ENCODE measurements around the gene WAPL.

The WAPL gene

DNA sequence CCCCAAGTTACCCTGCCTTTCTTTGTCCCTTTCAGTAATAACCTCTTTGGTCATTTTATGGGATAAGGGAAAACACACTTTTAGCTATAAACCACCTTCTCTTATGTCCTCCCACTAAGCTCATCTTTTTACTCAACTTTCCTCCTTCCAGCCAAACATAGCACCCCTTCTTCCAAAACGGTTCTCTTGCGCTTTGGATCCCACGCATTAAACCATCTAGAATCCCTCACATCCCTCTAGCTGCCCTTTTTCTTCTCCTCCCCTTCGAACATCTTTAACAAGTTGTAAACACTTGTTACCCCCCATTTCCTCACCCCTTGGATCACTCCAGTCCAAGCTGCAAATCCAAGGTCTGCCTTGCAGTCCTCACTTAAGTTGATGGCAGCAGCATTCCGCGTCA, 13.4 kb downstream of the WAPL start:
- DNase-seq (ENCODE audit: insufficient read length, low spot score) (no peak), FAIRE-seq (no peak)
- TF ChIP-seq POLR2A (IDR thresholded peaks at IDR 0.05; ENCODE audit: low read depth, low read length) = no peak

GRCh38 chr10:86506499-86506898, 15.1 kb downstream of the WAPL start:
- DNase-seq (ENCODE audit: insufficient read length, low spot score) (no peak), FAIRE-seq (no peak)
- TF ChIP-seq POLR2A (IDR thresholded peaks at IDR 0.05; ENCODE audit: low read depth, low read length) = no peak

GRCh38 chr10:86506062-86506461, 15.5 kb downstream of the WAPL start:
- no peak for FAIRE-seq
- DNase-seq (ENCODE audit: insufficient read length, low spot score) = no peak
- TF ChIP-seq POLR2A (IDR thresholded peaks at IDR 0.05; ENCODE audit: low read depth, low read length) = no peak

DNA sequence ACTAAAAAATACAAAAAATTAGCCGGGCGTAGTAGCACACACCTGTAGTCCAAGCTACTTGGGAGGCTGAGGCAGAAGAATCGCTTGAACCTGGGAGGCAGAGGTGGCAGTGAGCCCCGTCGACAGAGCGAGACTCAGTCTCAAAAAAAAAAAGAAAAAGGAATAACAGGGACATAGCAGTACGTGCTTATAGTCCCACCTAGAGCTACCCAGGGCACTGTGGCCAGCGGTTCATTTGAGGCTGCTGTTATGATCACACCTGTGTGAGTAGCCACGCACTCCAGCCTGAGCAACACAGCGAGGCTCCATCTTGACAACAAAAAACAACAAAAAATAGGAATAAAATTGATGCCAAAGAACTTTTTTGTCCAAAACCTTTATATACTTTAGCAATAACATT, 17.1 kb downstream of the WAPL start:
- TF ChIP-seq POLR2A (IDR thresholded peaks at IDR 0.05; ENCODE audit: low read depth, low read length) = no peak
- DNase-seq (ENCODE audit: insufficient read length, low spot score) (no peak), FAIRE-seq (no peak)

DNA sequence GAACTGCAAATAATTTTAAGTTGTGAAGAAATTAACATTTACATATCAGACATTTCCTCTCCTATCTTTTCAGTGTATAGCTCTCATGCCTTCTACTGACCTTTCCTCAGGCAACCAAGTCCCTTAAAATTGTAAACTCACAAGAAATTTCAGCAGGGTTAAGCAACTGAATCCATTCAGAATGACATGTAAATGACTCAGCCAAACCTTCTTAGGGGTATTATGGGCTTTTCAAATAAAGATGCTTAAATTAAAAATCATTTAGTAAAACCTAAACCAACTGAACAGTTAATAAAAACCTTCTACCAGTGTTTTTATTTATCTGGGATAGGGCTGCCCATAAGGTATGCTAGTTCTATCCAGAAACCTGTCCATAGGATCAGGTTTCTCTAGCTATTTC, 20.7 kb downstream of the WAPL start:
- FAIRE-seq (no peak), DNase-seq (ENCODE audit: insufficient read length, low spot score) (no peak)
- no peak for TF ChIP-seq POLR2A (IDR thresholded peaks at IDR 0.05; ENCODE audit: low read depth, low read length)

GRCh38 chr10:86498598-86498997, 23.0 kb downstream of the WAPL start:
- FAIRE-seq = no peak
- DNase-seq (ENCODE audit: insufficient read length, low spot score) = no peak
- no peak for TF ChIP-seq POLR2A (IDR thresholded peaks at IDR 0.05; ENCODE audit: low read depth, low read length)

- DNase-seq (ENCODE audit: insufficient read length, low spot score) (no peak), FAIRE-seq (peak; percentile 91)
- TF ChIP-seq POLR2A (IDR thresholded peaks at IDR 0.05; ENCODE audit: low read depth, low read length) = no peak
These were observed 24.0 kb downstream of the WAPL start for GRCh38 chr10:86497621-86498020.

DNA sequence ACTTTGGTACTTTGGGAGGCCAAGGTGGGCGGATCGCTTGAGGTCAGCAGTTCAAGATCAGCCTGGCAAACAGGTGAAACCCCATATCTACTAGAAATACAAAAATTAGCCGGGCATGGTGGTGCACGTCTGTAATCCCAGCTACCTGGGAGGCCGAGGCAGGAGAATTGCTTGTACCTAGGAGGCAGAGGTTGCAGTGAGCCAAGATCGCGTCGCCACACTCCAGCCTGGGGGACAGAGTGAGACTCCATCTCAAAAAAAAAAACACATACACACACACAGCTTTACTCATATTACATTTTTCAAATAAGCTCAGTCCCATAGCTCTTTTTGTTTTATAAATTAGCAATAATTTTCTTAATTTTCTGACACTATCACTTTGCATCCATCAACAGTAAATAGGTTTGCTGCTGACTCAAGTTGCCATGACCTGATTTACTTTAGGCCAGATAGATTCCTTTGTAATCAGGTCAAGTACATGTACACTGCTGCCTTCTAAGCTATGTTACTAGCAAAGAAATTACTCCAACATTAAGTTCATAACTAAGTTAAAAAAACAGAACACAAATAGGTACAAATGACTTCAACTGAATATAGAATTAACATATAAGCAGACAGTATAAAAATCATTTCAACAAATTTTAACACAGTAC, 31.5 kb downstream of the WAPL start:
- FAIRE-seq (peak; percentile 64), DNase-seq (ENCODE audit: insufficient read length, low spot score) (no peak)
- TF ChIP-seq POLR2A (IDR thresholded peaks at IDR 0.05; ENCODE audit: low read depth, low read length) = no peak

- DNase-seq (ENCODE audit: insufficient read length, low spot score) (no peak), FAIRE-seq (peak; percentile 76)
- no peak for TF ChIP-seq POLR2A (IDR thresholded peaks at IDR 0.05; ENCODE audit: low read depth, low read length)
These were observed 32.4 kb downstream of the WAPL start for GRCh38 chr10:86489071-86489810.

DNA sequence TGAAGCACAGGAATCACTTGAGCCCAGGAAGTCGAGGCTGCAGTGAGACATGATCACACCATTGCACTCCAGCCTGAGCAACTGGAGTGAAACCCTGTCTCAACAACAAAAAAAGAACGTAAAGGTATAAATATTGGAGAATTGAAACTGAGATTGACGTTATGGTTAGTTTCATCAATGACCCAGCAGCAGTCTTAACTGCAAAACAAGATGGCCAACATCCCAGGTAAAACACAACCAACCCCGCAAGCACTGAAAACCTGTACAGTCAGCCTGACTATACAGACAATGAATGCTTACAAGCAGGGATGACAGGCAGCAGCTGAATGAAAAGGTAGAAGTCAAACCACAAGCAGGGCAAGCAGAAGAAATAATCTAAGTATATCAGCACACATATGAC, 34.7 kb downstream of the WAPL start:
- no peak for FAIRE-seq
- no peak for DNase-seq (ENCODE audit: insufficient read length, low spot score)
- TF ChIP-seq POLR2A (IDR thresholded peaks at IDR 0.05; ENCODE audit: low read depth, low read length) = no peak

DNA sequence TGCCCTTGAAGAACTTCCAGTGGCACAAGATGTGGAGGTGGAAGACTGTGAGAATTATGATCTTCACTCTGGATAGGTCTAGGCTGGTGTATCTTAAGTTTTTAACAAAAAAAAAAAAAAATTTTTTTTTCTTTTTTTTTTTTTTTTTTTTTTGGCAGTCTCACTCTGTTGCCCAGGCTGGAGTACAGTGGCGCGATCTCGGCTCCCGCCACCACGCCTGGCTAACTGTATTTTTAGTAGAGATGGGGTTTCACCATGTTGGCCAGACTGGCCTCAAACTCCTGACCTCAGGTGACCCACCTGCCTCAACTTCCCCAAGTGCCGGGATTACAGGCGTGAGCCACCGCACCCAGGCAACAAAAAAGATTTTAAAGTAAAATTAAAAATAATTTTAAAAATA, 37.9 kb downstream of the WAPL start:
- no peak for DNase-seq (ENCODE audit: insufficient read length, low spot score)
- FAIRE-seq = no peak
- no peak for TF ChIP-seq POLR2A (IDR thresholded peaks at IDR 0.05; ENCODE audit: low read depth, low read length)

- FAIRE-seq (no peak), DNase-seq (ENCODE audit: insufficient read length, low spot score) (no peak)
- TF ChIP-seq POLR2A (IDR thresholded peaks at IDR 0.05; ENCODE audit: low read depth, low read length) = no peak
These were observed 39.8 kb downstream of the WAPL start for GRCh38 chr10:86481761-86482160.

DNA sequence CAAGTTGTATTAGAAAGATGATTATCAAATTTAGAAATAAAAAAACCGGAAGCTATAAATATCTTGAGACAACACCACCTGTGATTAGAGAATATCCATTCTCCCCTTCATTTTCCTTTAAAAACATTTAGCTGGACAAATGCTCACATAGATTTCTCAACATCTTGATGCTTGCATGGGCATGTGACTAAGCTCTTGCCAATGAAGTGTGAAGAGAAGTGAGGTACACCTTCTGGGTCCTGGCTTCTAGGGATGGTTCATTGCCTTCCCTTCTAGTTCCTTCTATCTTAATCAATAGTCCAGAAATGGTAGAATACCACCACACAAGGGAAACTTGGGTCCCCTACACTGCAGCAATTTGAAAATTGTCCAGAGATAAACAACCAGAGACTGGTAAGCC, 41.0 kb downstream of the WAPL start:
- FAIRE-seq (no peak), DNase-seq (ENCODE audit: insufficient read length, low spot score) (no peak)
- no peak for TF ChIP-seq POLR2A (IDR thresholded peaks at IDR 0.05; ENCODE audit: low read depth, low read length)

- FAIRE-seq (peak; percentile 80), DNase-seq (ENCODE audit: insufficient read length, low spot score) (no peak)
- TF ChIP-seq POLR2A (IDR thresholded peaks at IDR 0.05; ENCODE audit: low read depth, low read length) = no peak
These were observed 49.5 kb downstream of the WAPL start for GRCh38 chr10:86472061-86472460.
